ENCODE data around the gene SAMD10. TPM values are rescaled to one million over a fixed set of nuclear protein-coding genes. Genes with fewer than 3 reads are reported as not detected.

Gene SAMD10
- total and polyA plus RNA-seq, 2 of the 8 experiments (the other 6 are each of a cell fraction or from before 2014, with no cell fraction given), result 3.0 to 5.2 TPM

GRCh38 chr20:63959699-63960075 is 19.8 kb downstream of the SAMD10 start:
- Histone ChIP-seq H3K4me1 (replicated peaks in 1 of 4; ENCODE audit: control insufficient read depth in 3 of 4, insufficient read depth in 4 of 4, low read length in 3 of 4) (peaks cover 0 to 19% (median 12%) of the 10 kb centered on the region in 4 experiments; a peak in 6 of 7 replicates), H2BK15ac (ENCODE audit: low read length) (no peak overlapping the region), H3K79me1 (ENCODE audit: low read depth, low read length) (peaks cover 2% of the 10 kb centered on the region), H4K91ac (replicated peaks; ENCODE audit: insufficient read length, low read length) (no peak overlapping the region), H2BK12ac (ENCODE audit: low read depth, low read length) (no peak overlapping the region), H3K9ac (replicated peaks in 1 of 4; ENCODE audit: extremely low read depth in 1 of 4, low read depth in 3 of 4, low read length in 3 of 4) (no peak overlapping the region), H3K79me2 (ENCODE audit: control insufficient read depth in 1 of 2, insufficient read depth in 2 of 2, low read length in 2 of 2) (peaks cover 2 to 11% of the 10 kb centered on the region in 2 experiments; a peak in 3 of 4 replicates), H2BK120ac (replicated peaks; ENCODE audit: low read depth, low read length) (no peak overlapping the region), H2AK5ac (ENCODE audit: low read depth, low read length) (no peak overlapping the region), H4K8ac (ENCODE audit: extremely low read depth, insufficient read depth, low read length) (no peak overlapping the region), H3K27me3 (replicated peaks in 1 of 4; ENCODE audit: control insufficient read depth in 3 of 4, extremely low read depth in 1 of 4, insufficient read depth in 3 of 4, low read length in 3 of 4) (no peaks in the 10 kb centered on the region), H3K4me2 (ENCODE audit: insufficient read depth in 1 of 2, low read depth in 2 of 2, low read length in 2 of 2) (0 out of 4 replicates have a peak overlapping the region, but pooled peaks of 1 of the 2 experiments have one; percentile 61), H3K14ac (ENCODE audit: insufficient read length) (no peak overlapping the region), H2AFZ (ENCODE audit: low read length) (no peak overlapping the region), H3K4me3 (ENCODE audit: extremely low read depth in 1 of 4, insufficient read depth in 2 of 4, low read depth in 3 of 4, low read length in 4 of 4) (no peak overlapping the region), H3K56ac (replicated peaks; ENCODE audit: insufficient read length, low read depth, low read length) (no peak overlapping the region), H3K23me2 (ENCODE audit: low read depth, low read length) (peaks cover 8% of the 10 kb centered on the region; the same call in 1 of the 2 replicates), H4K20me1 (replicated peaks in 1 of 2; ENCODE audit: control insufficient read depth in 1 of 2, insufficient read depth in 2 of 2, low read length in 2 of 2) (peaks cover 2 to 3% of the 10 kb centered on the region in 2 experiments), H2BK20ac (ENCODE audit: low read length) (no peak overlapping the region), H3K27ac (ENCODE audit: low read depth, low read length) (no peak overlapping the region), H3K18ac (ENCODE audit: extremely low read depth, low read length) (no peak overlapping the region), H3K23ac (ENCODE audit: insufficient read length) (no peak overlapping the region), H3K4ac (replicated peaks; ENCODE audit: insufficient read length, low read depth, low read length) (no peak overlapping the region), H3K36me3 (ENCODE audit: control insufficient read depth in 2 of 4, insufficient read depth in 4 of 4, low read length in 3 of 4) (peaks cover 15 to 43% (median 32%) of the 10 kb centered on the region in 4 experiments; a peak in 6 of 8 replicates), H4K5ac (ENCODE audit: insufficient read length, low read depth, low read length) (no peak overlapping the region), H3K9me3 (ENCODE audit: insufficient read depth in 2 of 2, low read depth in 1 of 2, low read length in 1 of 2) (peaks cover 15 to 24% of the 10 kb centered on the region in 2 experiments), H2BK5ac (ENCODE audit: low read depth, low read length) (0 out of 2 replicates have a peak overlapping the region, but pooled peaks have one; percentile 58)
- DNase-seq (ENCODE audit: low read depth in 1 of 2, low spot score in 2 of 2) (no peak), FAIRE-seq (no peak)
- 86% methylated on average over 12 of the region's 17 CpGs; no CpG with 5 or more reads in 1 of the 2 experiments for WGBS, 2 experiments (ENCODE audit: extremely low coverage in 1 of 2, insufficient coverage in 1 of 2, insufficient read length in 1 of 2, insufficient replicate concordance in 2 of 2, low coverage in 1 of 2, low lambda C conversion rate in 2 of 2, missing lambda C conversion rate in 1 of 2)
- ChIA-PET POLR2A (ENCODE audit: partially characterized antibody) (interaction anchor here (1.4 to 2.0 kb wide), 2 partner anchors 8 to 20 kb away, joined by 5 to 11 read pairs; no protein-coding TSS in a partner anchor), CTCF (ENCODE audit: partially characterized antibody) (interaction anchor here (1.2 to 3.7 kb wide), 2 partner anchors 14 to 51 kb away, joined by 4 to 13 read pairs; no protein-coding TSS in a partner anchor)
- TF ChIP-seq ZNF274 (IDR thresholded peaks at IDR 0.05; ENCODE audit: borderline replicate concordance, extremely low read depth, low read length) (no peak), BCL11A (IDR thresholded peaks at IDR 0.05; ENCODE audit: low read depth in 2 of 2, low read length in 2 of 2) (no peak), ATF2 (IDR thresholded peaks at IDR 0.05; ENCODE audit: low read length) (no peak), E2F6 (IDR thresholded peaks at IDR 0.05) (no peak), BACH1 (IDR thresholded peaks at IDR 0.05; ENCODE audit: low read length) (no peak), POLR2A (IDR thresholded peaks at IDR 0.05; ENCODE audit: control extremely low read depth in 1 of 2, low read depth in 2 of 2, low read length in 2 of 2) (no peak), JUN (IDR thresholded peaks at IDR 0.05; ENCODE audit: low read depth, low read length) (no peak), SIX5 (IDR thresholded peaks at IDR 0.05; ENCODE audit: low read depth, low read length) (no peak), CTBP2 (IDR thresholded peaks at IDR 0.05; ENCODE audit: borderline replicate concordance, insufficient read depth, insufficient read length, low read length) (no peak), SAP30 (IDR thresholded peaks at IDR 0.05; ENCODE audit: insufficient read depth, insufficient replicate concordance, low read length) (no peak), POLR2AphosphoS5 (IDR thresholded peaks at IDR 0.05; ENCODE audit: low read depth, low read length) (no peak)

Data from H1 (cell line).